Measurements from ENCODE around the gene AOPEP.

DNA sequence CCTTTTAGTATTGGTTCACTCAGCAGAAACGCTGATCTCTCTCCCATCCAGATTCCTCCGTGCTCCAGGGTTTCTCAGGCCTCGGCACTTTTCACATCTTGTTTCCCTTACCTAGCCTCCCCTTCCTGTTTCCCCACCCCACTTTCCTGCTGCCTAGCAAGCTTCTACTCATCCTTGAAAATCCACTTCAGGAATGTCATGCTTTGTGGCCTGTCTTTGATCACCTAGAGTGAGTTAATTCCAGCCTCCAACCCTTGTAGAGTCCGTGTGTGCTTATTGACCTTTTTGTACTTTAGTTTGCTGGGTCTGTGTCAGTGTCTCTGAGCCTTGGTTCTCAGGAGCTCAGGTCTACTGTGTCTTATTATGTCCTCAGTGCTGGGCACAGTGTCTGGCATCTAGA is 116.6 kb downstream of the AOPEP start:
- TF ChIP-seq, protein P1, sequence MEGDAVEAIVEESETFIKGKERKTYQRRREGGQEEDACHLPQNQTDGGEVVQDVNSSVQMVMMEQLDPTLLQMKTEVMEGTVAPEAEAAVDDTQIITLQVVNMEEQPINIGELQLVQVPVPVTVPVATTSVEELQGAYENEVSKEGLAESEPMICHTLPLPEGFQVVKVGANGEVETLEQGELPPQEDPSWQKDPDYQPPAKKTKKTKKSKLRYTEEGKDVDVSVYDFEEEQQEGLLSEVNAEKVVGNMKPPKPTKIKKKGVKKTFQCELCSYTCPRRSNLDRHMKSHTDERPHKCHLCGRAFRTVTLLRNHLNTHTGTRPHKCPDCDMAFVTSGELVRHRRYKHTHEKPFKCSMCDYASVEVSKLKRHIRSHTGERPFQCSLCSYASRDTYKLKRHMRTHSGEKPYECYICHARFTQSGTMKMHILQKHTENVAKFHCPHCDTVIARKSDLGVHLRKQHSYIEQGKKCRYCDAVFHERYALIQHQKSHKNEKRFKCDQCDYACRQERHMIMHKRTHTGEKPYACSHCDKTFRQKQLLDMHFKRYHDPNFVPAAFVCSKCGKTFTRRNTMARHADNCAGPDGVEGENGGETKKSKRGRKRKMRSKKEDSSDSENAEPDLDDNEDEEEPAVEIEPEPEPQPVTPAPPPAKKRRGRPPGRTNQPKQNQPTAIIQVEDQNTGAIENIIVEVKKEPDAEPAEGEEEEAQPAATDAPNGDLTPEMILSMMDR (IDR thresholded peaks at IDR 0.05), result no peak
- TF ChIP-seq EZH2 (IDR thresholded peaks at IDR 0.05), result no peak
- TF ChIP-seq EZH2phosphoT487 (IDR thresholded peaks at IDR 0.05), result no peak
